Osteoblast (primary cell): ENCODE data around the gene UGGT2. TPM values are rescaled to one million over a fixed set of nuclear protein-coding genes. Genes with fewer than 3 reads are reported as not detected.

Experiments used
- DNase-seq: peaks from one replicate; pipeline ENCODE4 v3.0.0; 2011; ENCODE audit warnings: low spot score, mixed read lengths; ENCODE audit not compliant: insufficient read length; ENCODE audit errors: missing footprints
- H2AFZ ChIP-seq: 2 replicates; pipeline ENCODE4 v1.6.0; 2011; ENCODE audit warnings: mild to moderate bottlenecking, low read length
- H3K27ac ChIP-seq: 2 replicates; pipeline ENCODE4 v1.5.1; 2011; ENCODE audit warnings: mild to moderate bottlenecking, low read depth, low read length, moderate library complexity
- H3K27me3 ChIP-seq: 2 replicates; pipeline ENCODE4 v1.6.0; 2012; ENCODE audit warnings: mild to moderate bottlenecking, control low read depth, inconsistent platforms, low read length, moderate library complexity; ENCODE audit not compliant: insufficient read depth
- H3K36me3 ChIP-seq: 2 replicates; pipeline ENCODE4 v1.5.1; 2011; ENCODE audit warnings: mild to moderate bottlenecking, low read length, control low read depth, moderate library complexity; ENCODE audit not compliant: insufficient read depth
- H3K4me1 ChIP-seq: 2 replicates; pipeline ENCODE4 v1.5.1; 2011; ENCODE audit warnings: mild to moderate bottlenecking, low read length, control low read depth, moderate library complexity; ENCODE audit not compliant: insufficient read depth
- H3K4me2 ChIP-seq: 2 replicates; pipeline ENCODE4 v1.6.0; 2011; ENCODE audit warnings: mild to moderate bottlenecking, low read length; ENCODE audit not compliant: insufficient read depth
- H3K4me3 ChIP-seq: fragments of 200-600 bp; sonication (generic); 3 replicates; pipeline ENCODE4 v1.5.1; 2012; ENCODE audit warnings: mild to moderate bottlenecking, low read length, inconsistent platforms; ENCODE audit not compliant: insufficient read depth
- H3K79me2 ChIP-seq: 2 replicates; pipeline ENCODE4 v1.6.0; 2012; ENCODE audit warnings: mild to moderate bottlenecking, low read length, control low read depth, inconsistent platforms; ENCODE audit not compliant: insufficient read depth
- H3K9me3 ChIP-seq: 2 replicates; pipeline ENCODE4 v1.5.1; 2011; ENCODE audit warnings: low read depth, low read length, control low read depth
- H4K20me1 ChIP-seq: 2 replicates; pipeline ENCODE4 v1.6.0; 2012; ENCODE audit warnings: mild to moderate bottlenecking, low read length, control low read depth; ENCODE audit not compliant: insufficient read depth
- total RNA-seq: library from RNA; depleted of rRNA; stranded (reverse); fragments of >200 nt; gene quantifications from 2 replicates; pipeline ENCODE4 v1.2.3, GENCODE V29; 2012
- TF ChIP-seq, protein P1 (sequence below): IDR thresholded peaks from 2 replicates; pipeline ENCODE4 v1.5.1; 2011; ENCODE audit warnings: mild to moderate bottlenecking, low read depth, low read length, moderate library complexity; ENCODE audit errors: extremely low read depth

Gene UGGT2
- total RNA-seq, 1 donor: 78.2 TPM

DNA sequence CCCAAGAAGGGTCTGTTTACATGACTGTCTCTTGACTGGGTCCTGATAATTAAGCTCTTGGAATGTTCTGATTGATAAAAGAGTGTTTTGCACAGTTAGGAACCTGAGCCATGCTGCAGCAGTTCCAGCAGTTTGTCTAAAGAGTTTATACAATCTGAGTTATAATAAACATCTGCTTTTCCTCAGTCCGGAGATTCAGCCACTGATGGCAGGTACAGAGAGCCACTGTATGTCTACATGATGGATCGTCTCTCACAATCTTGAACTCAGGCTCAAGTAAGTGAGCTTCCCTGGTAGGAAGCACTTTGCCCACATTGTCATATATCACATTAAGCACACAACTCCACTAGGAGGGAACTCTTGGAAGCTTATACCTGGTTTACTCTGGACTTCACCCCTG is 84.3 kb downstream of the UGGT2 start:
- H3K4me3 ChIP-seq: no peak overlapping the region
- TF ChIP-seq, protein P1, sequence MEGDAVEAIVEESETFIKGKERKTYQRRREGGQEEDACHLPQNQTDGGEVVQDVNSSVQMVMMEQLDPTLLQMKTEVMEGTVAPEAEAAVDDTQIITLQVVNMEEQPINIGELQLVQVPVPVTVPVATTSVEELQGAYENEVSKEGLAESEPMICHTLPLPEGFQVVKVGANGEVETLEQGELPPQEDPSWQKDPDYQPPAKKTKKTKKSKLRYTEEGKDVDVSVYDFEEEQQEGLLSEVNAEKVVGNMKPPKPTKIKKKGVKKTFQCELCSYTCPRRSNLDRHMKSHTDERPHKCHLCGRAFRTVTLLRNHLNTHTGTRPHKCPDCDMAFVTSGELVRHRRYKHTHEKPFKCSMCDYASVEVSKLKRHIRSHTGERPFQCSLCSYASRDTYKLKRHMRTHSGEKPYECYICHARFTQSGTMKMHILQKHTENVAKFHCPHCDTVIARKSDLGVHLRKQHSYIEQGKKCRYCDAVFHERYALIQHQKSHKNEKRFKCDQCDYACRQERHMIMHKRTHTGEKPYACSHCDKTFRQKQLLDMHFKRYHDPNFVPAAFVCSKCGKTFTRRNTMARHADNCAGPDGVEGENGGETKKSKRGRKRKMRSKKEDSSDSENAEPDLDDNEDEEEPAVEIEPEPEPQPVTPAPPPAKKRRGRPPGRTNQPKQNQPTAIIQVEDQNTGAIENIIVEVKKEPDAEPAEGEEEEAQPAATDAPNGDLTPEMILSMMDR: no peak
- no peak overlapping the region for H3K4me2 ChIP-seq
- no peak for DNase-seq
- H3K27ac ChIP-seq: no peak overlapping the region
- no peaks in the 10 kb centered on the region for H3K4me1 ChIP-seq
- H3K9me3 ChIP-seq: no peaks in the 10 kb centered on the region
- no peaks in the 10 kb centered on the region for H4K20me1 ChIP-seq
- H3K79me2 ChIP-seq: no peaks in the 10 kb centered on the region
- H3K36me3 ChIP-seq: peaks cover 6% of the 10 kb centered on the region
- H2AFZ ChIP-seq: no peak overlapping the region
- no peaks in the 10 kb centered on the region for H3K27me3 ChIP-seq

DNA sequence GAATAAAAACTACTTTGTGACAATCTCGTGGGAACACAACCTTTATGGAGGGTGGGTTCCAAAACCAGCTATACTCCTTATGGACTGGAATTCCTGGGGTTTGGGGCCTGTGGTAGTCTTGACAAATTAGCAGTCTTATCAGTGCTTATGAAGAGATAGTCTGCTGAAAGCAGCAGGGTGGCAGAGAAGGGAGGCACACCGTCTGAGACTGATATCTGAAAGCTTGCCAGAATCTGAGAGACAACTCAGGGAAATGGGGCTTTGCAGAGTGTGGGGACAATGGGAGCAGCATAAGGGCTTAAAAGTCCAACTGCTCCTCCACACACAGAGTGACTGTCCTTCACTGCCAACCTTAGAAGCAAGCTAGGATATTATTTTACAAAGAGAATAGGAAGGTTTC is 95.9 kb downstream of the UGGT2 start:
- Histone ChIP-seq H2AFZ (no peak overlapping the region), H3K9me3 (no peaks in the 10 kb centered on the region), H3K79me2 (peaks cover 3% of the 10 kb centered on the region), H3K4me1 (no peaks in the 10 kb centered on the region), H3K4me3 (no peak overlapping the region), H4K20me1 (peaks cover 4% of the 10 kb centered on the region), H3K36me3 (no peaks in the 10 kb centered on the region), H3K27me3 (no peaks in the 10 kb centered on the region), H3K4me2 (no peak overlapping the region), H3K27ac (no peak overlapping the region)
- DNase-seq: no peak
- TF ChIP-seq, protein P1: no peak

DNA sequence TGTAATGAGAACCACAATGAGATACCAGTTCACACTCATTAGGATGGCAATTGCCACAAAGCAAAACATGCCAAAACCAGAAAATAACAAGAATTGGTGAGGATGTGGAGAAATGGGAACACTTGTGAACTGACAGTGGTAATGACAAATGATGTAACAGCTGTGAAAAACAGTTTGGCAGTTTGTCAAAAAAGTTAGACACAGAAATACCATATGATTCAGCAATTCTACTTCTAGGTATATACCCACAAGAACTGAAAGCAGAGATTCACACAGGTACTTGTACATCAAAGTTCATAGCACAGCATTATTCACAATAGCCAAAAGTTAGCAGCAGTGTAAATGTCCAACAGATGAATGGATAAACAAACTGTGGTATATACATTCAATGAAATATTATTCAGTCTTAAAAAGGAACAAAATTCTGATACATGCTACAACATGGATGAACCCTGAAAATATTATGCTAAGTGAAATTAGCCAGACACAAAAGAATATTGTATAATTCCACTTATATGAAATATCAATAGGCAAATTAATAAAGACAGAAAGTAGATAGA is 96.5 kb downstream of the UGGT2 start:
- Histone ChIP-seq H2AFZ (no peak overlapping the region), H3K4me3 (no peak overlapping the region), H3K4me2 (no peak overlapping the region), H4K20me1 (peaks cover 4% of the 10 kb centered on the region), H3K79me2 (peaks cover 3% of the 10 kb centered on the region), H3K4me1 (no peaks in the 10 kb centered on the region), H3K36me3 (no peaks in the 10 kb centered on the region), H3K27ac (no peak overlapping the region), H3K27me3 (no peaks in the 10 kb centered on the region), H3K9me3 (no peaks in the 10 kb centered on the region)
- DNase-seq: no peak
- TF ChIP-seq, protein P1: no peak

DNA sequence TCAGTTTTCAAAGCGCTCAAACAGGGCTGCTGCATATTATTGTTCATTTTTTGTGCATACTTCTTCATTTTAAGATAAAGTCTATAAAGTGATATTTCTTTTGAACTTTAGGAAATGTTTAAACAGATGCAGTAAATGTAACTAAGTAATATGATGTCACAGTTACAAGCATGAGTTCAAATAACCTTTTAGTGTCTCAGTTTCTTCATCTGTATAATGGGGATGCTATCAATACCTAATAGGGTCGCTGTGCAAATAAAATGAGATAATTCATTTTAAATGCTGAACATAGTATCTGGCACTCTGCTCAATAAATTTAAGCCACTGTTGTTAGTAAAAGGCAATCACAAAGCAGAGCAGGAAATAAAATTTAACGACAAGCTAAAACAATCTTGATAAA is 97.5 kb downstream of the UGGT2 start:
- Histone ChIP-seq H4K20me1 (peaks cover 4% of the 10 kb centered on the region), H3K4me2 (no peak overlapping the region)
- TF ChIP-seq, protein P1: no peak

More for the DNA sequence above, 97.5 kb downstream of the UGGT2 start:
- H3K4me1 ChIP-seq: no peaks in the 10 kb centered on the region
- H3K27me3 ChIP-seq: no peaks in the 10 kb centered on the region
- no peaks in the 10 kb centered on the region for H3K36me3 ChIP-seq
- no peak overlapping the region for H2AFZ ChIP-seq
- DNase-seq: no peak
- no peaks in the 10 kb centered on the region for H3K9me3 ChIP-seq
- peaks cover 3% of the 10 kb centered on the region for H3K79me2 ChIP-seq
- no peak overlapping the region for H3K4me3 ChIP-seq
- no peak overlapping the region for H3K27ac ChIP-seq
